HG02884 (cell line): Measurements from ENCODE around the gene TMEFF1.
"Not testable (repeated sequence)": the region's sequence is repeated elsewhere in the genome, so short reads cannot be mapped to it uniquely, and the experiment has no call there.

Experiments
- ATAC-seq: cut with Tn5 transposase; IDR thresholded peaks from one replicate; pipeline ENCODE4 v1.9.1; 2021; ENCODE audit warnings: mild to moderate bottlenecking, moderate library complexity; ENCODE audit not compliant: unreplicated experiment

The TMEFF1 gene

GRCh38 chr9:100486479-100487176 lies 13.7 kb downstream of the TMEFF1 start:
- ATAC-seq: no peak

DNA sequence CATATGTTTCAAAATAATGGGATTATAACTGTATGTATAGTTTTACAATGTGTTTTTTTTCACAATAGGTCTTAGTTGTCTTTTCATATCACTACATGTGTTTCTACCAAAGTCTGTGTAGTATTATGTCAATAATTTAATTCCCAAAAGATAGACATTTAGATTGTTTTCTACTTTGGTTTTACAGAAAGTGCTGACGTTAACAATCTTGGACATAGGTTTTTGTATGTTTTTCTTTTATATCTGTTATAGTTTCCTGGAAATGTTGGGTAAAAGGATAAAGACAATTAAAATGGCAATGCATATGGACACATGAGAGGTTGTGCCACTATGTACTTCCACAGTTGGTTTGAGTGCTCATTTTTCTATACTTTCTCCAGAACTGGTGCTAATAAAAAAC lies 15.2 kb downstream of the TMEFF1 start:
- no peak for ATAC-seq

GRCh38 chr9:100489836-100490235 lies 16.9 kb downstream of the TMEFF1 start:
- ATAC-seq: no peak

- no peak for ATAC-seq
These were observed 20.0 kb downstream of the TMEFF1 start for GRCh38 chr9:100492952-100493351.

GRCh38 chr9:100498592-100498991 lies 25.6 kb downstream of the TMEFF1 start:
- ATAC-seq: no peak

GRCh38 chr9:100499460-100499859 lies 26.5 kb downstream of the TMEFF1 start:
- no peak for ATAC-seq

GRCh38 chr9:100499866-100500265 lies 26.9 kb downstream of the TMEFF1 start:
- ATAC-seq: no peak

GRCh38 chr9:100505564-100506159 lies 32.7 kb downstream of the TMEFF1 start:
- no peak for ATAC-seq

- ATAC-seq: not testable (repeated sequence)
These were observed 34.4 kb downstream of the TMEFF1 start for GRCh38 chr9:100507350-100507749.

- no peak for ATAC-seq
These were observed 38.3 kb downstream of the TMEFF1 start for GRCh38 chr9:100511205-100511604.

GRCh38 chr9:100515578-100516494 lies 42.9 kb downstream of the TMEFF1 start:
- ATAC-seq: no peak

- ATAC-seq: no peak
These were observed 48.3 kb downstream of the TMEFF1 start for GRCh38 chr9:100521282-100521681.

DNA sequence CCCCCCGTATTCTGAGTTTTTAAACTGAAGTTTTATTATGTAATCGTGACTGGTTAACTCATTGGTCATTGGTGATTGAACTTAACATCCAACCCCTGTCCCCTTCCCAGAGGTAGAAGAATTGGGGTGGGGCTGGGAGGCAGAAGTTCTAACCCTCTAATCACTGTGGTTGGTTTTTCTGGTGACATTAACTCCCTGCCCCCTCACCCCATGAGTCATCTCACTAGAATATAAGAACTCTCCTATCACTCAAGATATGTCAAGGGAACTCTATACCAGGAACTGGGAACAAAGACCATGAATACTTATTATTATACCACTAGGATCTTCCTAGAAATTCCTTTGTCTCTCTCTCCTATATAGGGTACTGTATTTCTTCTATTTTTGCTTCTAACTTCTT lies 52.6 kb downstream of the TMEFF1 start:
- no peak for ATAC-seq

GRCh38 chr9:100527180-100527794 lies 54.3 kb downstream of the TMEFF1 start:
- not testable (repeated sequence) for ATAC-seq

DNA sequence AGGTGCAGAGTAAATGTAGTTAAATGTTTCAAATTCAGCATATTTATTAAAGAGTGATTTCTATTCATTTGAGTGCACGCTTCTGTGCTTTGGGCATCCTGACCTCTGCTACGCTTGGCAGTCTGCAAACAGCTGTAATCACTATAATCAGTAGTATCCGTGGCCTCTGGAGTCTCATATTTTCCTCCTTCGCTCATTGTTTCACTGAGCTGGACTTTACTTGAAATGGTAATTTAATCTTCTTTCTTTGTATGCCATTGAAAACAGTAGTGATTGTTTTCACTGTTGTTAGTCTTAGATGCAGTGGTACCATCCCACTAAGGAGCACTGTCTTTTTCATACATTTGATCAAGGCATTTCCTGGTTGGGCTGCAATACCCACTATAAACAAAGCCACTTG lies 61.5 kb downstream of the TMEFF1 start:
- ATAC-seq: no peak

GRCh38 chr9:100540327-100540726 lies 67.4 kb downstream of the TMEFF1 start:
- ATAC-seq: no peak

GRCh38 chr9:100549048-100549447 lies 76.1 kb downstream of the TMEFF1 start:
- no peak for ATAC-seq

DNA sequence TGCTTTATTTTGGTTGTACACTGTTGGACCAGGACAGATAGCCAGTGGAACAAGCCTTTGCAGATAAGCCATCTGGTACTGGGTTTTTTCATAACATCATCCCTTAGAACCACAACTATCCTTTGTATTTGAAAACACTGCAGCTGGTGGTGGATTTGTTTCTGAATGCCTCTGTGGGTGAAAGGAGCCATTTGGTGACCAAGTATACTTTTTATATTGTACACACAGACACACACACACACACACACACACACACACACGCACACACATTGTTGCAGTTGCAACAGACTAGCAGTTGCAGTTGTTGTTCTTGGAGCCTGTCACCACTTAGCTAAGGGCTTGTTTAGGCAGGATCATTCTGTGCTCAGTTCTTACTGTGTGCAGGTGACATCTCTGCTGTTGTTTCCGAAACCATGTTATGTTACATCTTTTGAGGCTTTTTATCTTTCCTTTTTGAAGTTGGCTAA lies 82.0 kb downstream of the TMEFF1 start:
- peak; percentile 22 for ATAC-seq

DNA sequence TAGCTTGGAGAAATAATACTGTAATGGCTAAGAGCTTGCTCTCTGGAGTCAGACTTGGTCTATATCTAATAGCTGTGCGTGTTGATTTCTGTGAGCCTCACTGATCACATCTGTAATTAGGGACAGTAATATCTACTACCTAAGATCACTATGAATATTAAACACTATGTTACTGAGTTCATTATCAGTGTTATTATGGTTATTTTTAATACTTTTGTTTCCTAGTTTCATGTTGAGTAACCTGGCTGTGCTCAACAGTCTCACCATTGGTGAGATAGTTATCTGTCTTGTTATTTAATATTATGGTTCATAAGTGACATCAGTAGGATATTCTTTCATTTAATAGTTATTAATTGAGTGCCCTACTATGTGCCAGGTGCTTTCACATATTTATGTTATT lies 82.5 kb downstream of the TMEFF1 start:
- ATAC-seq: peak; percentile 80

DNA sequence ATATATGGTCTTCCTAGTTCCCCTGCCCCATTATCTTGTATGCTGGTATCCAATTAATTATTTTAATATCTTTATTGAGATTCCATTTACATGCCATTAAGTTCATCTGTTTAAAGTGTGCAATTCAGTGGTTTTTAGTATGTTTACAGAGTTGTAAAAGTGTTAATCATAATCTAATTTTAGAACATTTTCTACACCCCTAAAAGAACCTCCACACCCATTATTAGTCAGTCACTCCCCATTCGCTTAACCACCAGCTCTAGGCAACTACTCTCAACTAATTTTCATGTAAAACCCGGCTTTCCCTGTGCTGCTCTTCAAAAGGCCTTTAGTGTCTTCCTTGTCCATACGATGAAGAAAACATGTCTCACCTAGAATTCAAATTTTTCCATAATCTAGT lies 84.1 kb downstream of the TMEFF1 start:
- no peak for ATAC-seq

DNA sequence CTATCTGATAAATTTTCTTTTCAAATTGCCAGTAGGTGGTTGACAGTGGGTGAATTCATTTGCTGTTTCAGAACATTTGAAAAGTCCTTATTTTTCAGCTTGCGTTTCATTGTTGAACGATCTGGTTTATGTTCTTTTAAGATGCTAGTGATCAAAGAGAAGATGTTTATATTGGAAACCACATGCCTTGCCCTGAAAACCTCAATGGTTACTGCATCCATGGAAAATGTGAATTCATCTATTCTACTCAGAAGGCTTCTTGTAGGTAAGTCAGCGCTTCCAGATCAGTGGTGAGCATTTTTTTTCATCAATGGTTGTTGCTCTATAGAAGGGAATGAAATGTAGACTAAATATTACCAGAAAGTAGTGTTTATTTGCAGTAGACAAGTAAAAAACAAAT lies 88.3 kb downstream of the TMEFF1 start:
- ATAC-seq: no peak
